ENCODE results near the gene AGT.

The AGT gene

GRCh38 chr1:230706887-230707731, 6.8 kb downstream of the AGT start:
- H3K9me2 ChIP-seq (replicated peaks; ENCODE audit: insufficient read depth, low read length), result no peaks in the 10 kb centered on the region
- H4K20me1 ChIP-seq (ENCODE audit: low read depth, low read length), result no peaks in the 10 kb centered on the region
- no peak overlapping the region for H3K4me2 ChIP-seq (ENCODE audit: low read depth, low read length, poor library complexity, severe bottlenecking)
- H2AFZ ChIP-seq (ENCODE audit: low read depth, low read length, severe bottlenecking), result no peak overlapping the region
- H3F3A ChIP-seq (ENCODE audit: insufficient read depth), result no peaks in the 10 kb centered on the region
- no peak overlapping the region for H3K9ac ChIP-seq (ENCODE audit: low read length)
- TF ChIP-seq EZH2phosphoT487 (conservative IDR thresholded peaks at IDR 0.05; ENCODE audit: low read length), result no peak
- no peak for TF ChIP-seq CTCF (IDR thresholded peaks at IDR 0.05; ENCODE audit: insufficient read depth, low read length, poor library complexity, severe bottlenecking)
- no peaks in the 10 kb centered on the region for H3K36me3 ChIP-seq (ENCODE audit: low read length)
- no peak overlapping the region for H3K4me3 ChIP-seq (ENCODE audit: insufficient read depth, low read length, poor library complexity, severe bottlenecking)
- H3K27me3 ChIP-seq (ENCODE audit: low read length), result no peaks in the 10 kb centered on the region
- H3K27ac ChIP-seq (ENCODE audit: low read depth, low read length), result no peak overlapping the region
- no peaks in the 10 kb centered on the region for H3K79me2 ChIP-seq (ENCODE audit: insufficient read depth, low read length)
- no peaks in the 10 kb centered on the region for H3K9me3 ChIP-seq (ENCODE audit: insufficient read depth, low read length)

- Histone ChIP-seq H3K4me2 (ENCODE audit: low read depth, low read length, poor library complexity, severe bottlenecking) (no peak overlapping the region), H3K9me3 (ENCODE audit: insufficient read depth, low read length) (no peaks in the 10 kb centered on the region), H3K27me3 (ENCODE audit: low read length) (no peaks in the 10 kb centered on the region), H3K36me3 (ENCODE audit: low read length) (no peaks in the 10 kb centered on the region), H3K9me2 (replicated peaks; ENCODE audit: insufficient read depth, low read length) (no peaks in the 10 kb centered on the region), H3F3A (ENCODE audit: insufficient read depth) (no peaks in the 10 kb centered on the region), H3K79me2 (ENCODE audit: insufficient read depth, low read length) (no peaks in the 10 kb centered on the region), H3K9ac (ENCODE audit: low read length) (no peak overlapping the region), H3K27ac (ENCODE audit: low read depth, low read length) (no peak overlapping the region), H2AFZ (ENCODE audit: low read depth, low read length, severe bottlenecking) (no peak overlapping the region), H4K20me1 (ENCODE audit: low read depth, low read length) (no peaks in the 10 kb centered on the region), H3K4me3 (ENCODE audit: insufficient read depth, low read length, poor library complexity, severe bottlenecking) (no peak overlapping the region)
- TF ChIP-seq EZH2phosphoT487 (conservative IDR thresholded peaks at IDR 0.05; ENCODE audit: low read length) (no peak), CTCF (IDR thresholded peaks at IDR 0.05; ENCODE audit: insufficient read depth, low read length, poor library complexity, severe bottlenecking) (no peak)
Measured at GRCh38 chr1:230706020-230706699, 7.8 kb downstream of the AGT start.

- Histone ChIP-seq H3K9ac (ENCODE audit: low read length) (no peak overlapping the region), H3F3A (ENCODE audit: insufficient read depth) (no peaks in the 10 kb centered on the region), H3K9me3 (ENCODE audit: insufficient read depth, low read length) (no peaks in the 10 kb centered on the region), H2AFZ (ENCODE audit: low read depth, low read length, severe bottlenecking) (no peak overlapping the region), H3K27me3 (ENCODE audit: low read length) (no peaks in the 10 kb centered on the region), H3K36me3 (ENCODE audit: low read length) (no peaks in the 10 kb centered on the region), H3K4me2 (ENCODE audit: low read depth, low read length, poor library complexity, severe bottlenecking) (no peak overlapping the region), H3K4me3 (ENCODE audit: insufficient read depth, low read length, poor library complexity, severe bottlenecking) (no peak overlapping the region), H4K20me1 (ENCODE audit: low read depth, low read length) (no peaks in the 10 kb centered on the region), H3K9me2 (replicated peaks; ENCODE audit: insufficient read depth, low read length) (no peaks in the 10 kb centered on the region), H3K79me2 (ENCODE audit: insufficient read depth, low read length) (no peaks in the 10 kb centered on the region), H3K27ac (ENCODE audit: low read depth, low read length) (no peak overlapping the region)
- TF ChIP-seq EZH2phosphoT487 (conservative IDR thresholded peaks at IDR 0.05; ENCODE audit: low read length), result no peak
- TF ChIP-seq CTCF (IDR thresholded peaks at IDR 0.05; ENCODE audit: insufficient read depth, low read length, poor library complexity, severe bottlenecking), result no peak
Measured at GRCh38 chr1:230705289-230706019, 8.5 kb downstream of the AGT start.

All from SU-DHL-6 (cell line).